Upper lobe of left lung (tissue), 6 donors: ENCODE results near the gene NT5DC1. TPM values are rescaled to one million over a fixed set of nuclear protein-coding genes. Genes with fewer than 3 reads are reported as not detected.

Source experiments
- ATAC-seq, 2 donors: fragments of 200-7000 bp; cut with Tn5 transposase; one replicate each; pipeline ENCODE4 v1.9.1; 2022; ENCODE audit warnings: mild to moderate bottlenecking in 2 of 2, moderate library complexity in 2 of 2; ENCODE audit not compliant: low FRiP score in 2 of 2
- DNase-seq, 2 donors: peaks; one replicate each; pipeline ENCODE4 v3.0.0-alpha.2; 2019 to 2020
- H3K27ac ChIP-seq, 4 donors: fragments of 200-600 bp; sonication (generic); one replicate each; pipeline ENCODE4 v1.5.1; 2016 to 2019
- H3K27me3 ChIP-seq, 4 donors: fragments of 200-600 bp; sonication (generic); one replicate each; pipeline ENCODE4 v1.5.1; 2017 to 2019
- H3K36me3 ChIP-seq, 4 donors: fragments of 200-600 bp; sonication (generic); one replicate each; pipeline ENCODE4 v1.5.1; 2016 to 2019
- H3K4me1 ChIP-seq, 4 donors: fragments of 200-600 bp; sonication (generic); one replicate each; pipeline ENCODE4 v1.5.1; 2018 to 2019
- H3K4me3 ChIP-seq, 4 donors: fragments of 200-600 bp; sonication (generic); one replicate each; pipeline ENCODE4 v1.5.1; 2017 to 2019; ENCODE audit warnings: mild to moderate bottlenecking in 2 of 4, moderate library complexity in 1 of 4
- H3K9me3 ChIP-seq, 4 donors: fragments of 200-600 bp; sonication (generic); one replicate each; pipeline ENCODE4 v1.5.1; 2018 to 2019
- CTCF ChIP-seq, 6 experiments: fragments of 450-650 bp in 4 of 6; fragments of 200-600 bp in 2 of 6; sonication (generic) in 2 of 6; IDR thresholded peaks; one replicate each; pipeline ENCODE4 v1.5.1; 2016 to 2019; ENCODE audit warnings: antibody characterized with exemption in 6 of 6
- EP300 ChIP-seq, 4 donors: sonication (generic); formaldehyde crosslinking; IDR thresholded peaks; one replicate each; pipeline ENCODE4 v1.5.1; 2017; ENCODE audit warnings: antibody characterized with exemption in 4 of 4, control low read depth in 2 of 4
- POLR2A ChIP-seq, 4 donors: fragments of 450-650 bp; IDR thresholded peaks; one replicate each; pipeline ENCODE4 v1.5.1; 2016 to 2017; ENCODE audit warnings: antibody characterized with exemption in 4 of 4, mild to moderate bottlenecking in 2 of 4
- POLR2AphosphoS5 ChIP-seq, 2 donors: sonication (generic); formaldehyde crosslinking; IDR thresholded peaks; one replicate each; pipeline ENCODE4 v1.5.1; 2017; ENCODE audit warnings: antibody characterized with exemption in 2 of 2
- WGBS, 2 donors: methylation state at CpG; one replicate each; pipeline ENCODE4 v1.1.5; 2017 to 2018; 5-methylcytosine and 5-hydroxymethylcytosine counted together
- total RNA-seq, 6 donors: library from RNA; depleted of rRNA in 4 of 6; stranded (reverse); fragments of >200 nt in 4 of 6; gene quantifications; one replicate each; pipeline versions ENCODE4 v1.1.0 to v1.2.1, GENCODE V29; 2016 to 2021
- donor health status: DM: no; HTN: no; CAD: no; lungs with moderate emphysema.
- donor health status: DM: no; HTN: yes; CAD: no; lungs with severe emphysema.

NT5DC1 gene
- total RNA-seq, 6 donors from 2014 or later: 5.4 to 55.6 (median 28.8) TPM

GRCh38 chr6:116291701-116292396 is 191.2 kb downstream of the NT5DC1 start:
- H3K4me1 ChIP-seq: no peaks in the 10 kb centered on the region
- no peak overlapping the region for H3K4me3 ChIP-seq
- DNase-seq (no peak), ATAC-seq (no peak)
- TF ChIP-seq POLR2A (IDR thresholded peaks at IDR 0.05) (no peak), EP300 (IDR thresholded peaks at IDR 0.05) (no peak), CTCF (IDR thresholded peaks at IDR 0.05) (no peak), POLR2AphosphoS5 (IDR thresholded peaks at IDR 0.05) (no peak)
- no peaks in the 10 kb centered on the region for H3K36me3 ChIP-seq
- H3K27ac ChIP-seq: no peak overlapping the region
- no peaks in the 10 kb centered on the region for H3K27me3 ChIP-seq
- 49 to 65% methylated on average over 4 of the region's 4 CpGs for WGBS, 2 donors
- no peaks in the 10 kb centered on the region for H3K9me3 ChIP-seq

GRCh38 chr6:116292553-116292952 is 191.9 kb downstream of the NT5DC1 start:
- 95% methylated on average over 1 of the region's 1 CpG for WGBS, 2 donors
- Histone ChIP-seq H3K27ac (no peak overlapping the region), H3K4me1 (no peaks in the 10 kb centered on the region), H3K36me3 (no peaks in the 10 kb centered on the region), H3K9me3 (no peaks in the 10 kb centered on the region), H3K4me3 (no peak overlapping the region), H3K27me3 (no peaks in the 10 kb centered on the region)
- ATAC-seq (no peak), DNase-seq (no peak)
- TF ChIP-seq POLR2AphosphoS5 (IDR thresholded peaks at IDR 0.05) (no peak), CTCF (IDR thresholded peaks at IDR 0.05) (no peak), POLR2A (IDR thresholded peaks at IDR 0.05) (no peak), EP300 (IDR thresholded peaks at IDR 0.05) (no peak)

GRCh38 chr6:116298273-116298672 is 197.6 kb downstream of the NT5DC1 start:
- TF ChIP-seq POLR2AphosphoS5 (IDR thresholded peaks at IDR 0.05) (no peak), CTCF (IDR thresholded peaks at IDR 0.05) (no peak), EP300 (IDR thresholded peaks at IDR 0.05) (no peak), POLR2A (IDR thresholded peaks at IDR 0.05) (no peak)
- WGBS, 2 donors: 95 to 97% methylated on average over 3 of the region's 3 CpGs
- ATAC-seq (no peak), DNase-seq (no peak)
- no peak overlapping the region for H3K4me3 ChIP-seq
- no peaks in the 10 kb centered on the region for H3K36me3 ChIP-seq
- no peaks in the 10 kb centered on the region for H3K27me3 ChIP-seq
- H3K4me1 ChIP-seq: no peaks in the 10 kb centered on the region
- no peak overlapping the region for H3K27ac ChIP-seq
- no peaks in the 10 kb centered on the region for H3K9me3 ChIP-seq

DNA sequence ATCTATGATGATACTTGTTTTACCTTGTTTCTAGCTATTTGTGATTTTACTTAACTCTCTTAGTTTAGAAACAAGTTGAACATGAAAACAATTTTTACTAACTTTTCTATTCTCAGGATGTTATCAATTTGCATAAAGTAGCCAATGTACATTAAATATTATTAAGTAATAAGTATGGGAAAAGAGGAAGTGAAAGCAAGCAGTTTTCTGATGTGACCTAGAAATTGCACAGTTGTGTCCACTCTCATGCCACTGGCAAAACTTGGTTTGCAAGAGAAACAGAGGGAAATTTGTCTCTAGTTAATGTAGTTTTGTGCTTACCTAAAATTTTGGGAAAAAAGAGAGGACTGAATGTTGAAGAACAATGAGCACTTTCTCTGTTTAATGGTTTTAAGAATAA is 198.3 kb downstream of the NT5DC1 start:
- ATAC-seq: no peak
- no peak for DNase-seq
- Histone ChIP-seq H3K4me3 (no peak overlapping the region), H3K9me3 (no peaks in the 10 kb centered on the region), H3K4me1 (no peaks in the 10 kb centered on the region), H3K27me3 (no peaks in the 10 kb centered on the region), H3K36me3 (no peaks in the 10 kb centered on the region), H3K27ac (no peak overlapping the region)
- TF ChIP-seq CTCF (IDR thresholded peaks at IDR 0.05) (no peak), EP300 (IDR thresholded peaks at IDR 0.05) (no peak), POLR2AphosphoS5 (IDR thresholded peaks at IDR 0.05) (no peak), POLR2A (IDR thresholded peaks at IDR 0.05) (no peak)

Other genes starting within 250 kb of the NT5DC1 start
- gene FRK, start 40.0 kb upstream of the NT5DC1 start, total RNA-seq: 1 to 10 TPM; 2.2 to 9.8 (median 5.9) TPM
- gene COL10A1, start 25.3 kb downstream of the NT5DC1 start, total RNA-seq: 1 to 10 TPM in 2 of 6 donors, under 1 TPM in 1, not detected in 3; 0.23 to 4.2 (median 2.5) TPM
- 10 to 100 TPM in 2 of 6 donors, 1 to 10 TPM in 4; 4.4 to 13.0 (median 9.4) TPM for gene TSPYL4, start 153.2 kb downstream of the NT5DC1 start, total RNA-seq
- gene TSPYL1, start 179.1 kb downstream of the NT5DC1 start, total RNA-seq: 10 to 100 TPM; 33.5 to 83.6 (median 64.9) TPM